ENCODE data around the gene FOXP1.

Gene FOXP1

DNA sequence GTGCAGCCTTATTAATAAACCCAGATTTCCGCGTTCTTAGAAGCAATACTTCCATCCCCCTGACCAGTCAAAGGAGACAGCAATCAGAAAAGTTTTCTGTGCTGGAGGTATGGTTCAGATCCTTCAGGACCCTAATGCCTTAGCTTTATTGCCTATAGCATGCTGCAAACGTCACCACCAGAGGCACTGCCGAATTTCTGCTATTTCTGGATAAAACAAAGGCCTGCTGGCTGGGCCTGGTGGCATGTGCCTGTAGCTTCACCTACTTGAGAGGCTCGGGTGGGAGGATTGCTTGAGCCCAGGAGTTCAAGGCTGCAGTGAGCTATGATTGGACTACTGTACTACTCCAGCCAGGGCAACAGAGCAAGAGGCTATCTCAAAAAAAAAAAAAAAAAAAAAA lies 407.2 kb downstream of the FOXP1 start:
- no peak for TF ChIP-seq POLR2A (IDR thresholded peaks at IDR 0.05; ENCODE audit: low read depth, low read length)
- FAIRE-seq, result no peak
- DNase-seq (ENCODE audit: insufficient read length, low spot score), result no peak

DNA sequence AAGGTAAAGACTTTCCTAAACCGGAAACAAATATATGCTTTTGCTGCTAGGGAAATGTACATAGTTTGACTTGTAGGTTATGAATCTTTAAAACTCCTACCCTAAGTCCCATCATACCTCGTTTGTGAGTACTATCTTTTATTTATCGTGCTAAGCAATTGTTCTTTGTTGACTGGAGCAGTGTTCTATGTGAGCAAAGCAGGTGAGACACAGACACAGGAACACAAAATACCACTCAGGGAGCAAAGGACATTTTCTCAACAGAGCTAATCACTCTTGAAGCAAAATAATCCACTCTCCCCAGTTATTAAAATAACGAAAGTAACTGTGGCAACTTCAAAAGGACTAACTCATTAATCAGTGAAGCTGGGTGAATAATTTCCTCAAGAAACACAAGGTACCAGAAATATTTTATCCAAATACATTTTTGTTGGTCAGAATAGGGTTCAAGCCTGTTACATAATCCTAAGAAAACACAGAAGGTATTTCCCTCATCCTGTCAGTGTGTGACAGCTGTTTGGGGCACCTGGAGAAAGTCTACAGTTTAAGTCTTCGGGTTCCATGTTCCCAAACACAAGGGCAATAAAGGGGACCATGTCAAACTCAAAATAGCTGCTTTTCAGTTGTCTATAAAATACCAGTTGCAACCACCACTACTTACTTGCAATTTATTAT lies 407.7 kb downstream of the FOXP1 start:
- FAIRE-seq (no peak), DNase-seq (ENCODE audit: insufficient read length, low spot score) (no peak)
- TF ChIP-seq POLR2A (IDR thresholded peaks at IDR 0.05; ENCODE audit: low read depth, low read length), result no peak

DNA sequence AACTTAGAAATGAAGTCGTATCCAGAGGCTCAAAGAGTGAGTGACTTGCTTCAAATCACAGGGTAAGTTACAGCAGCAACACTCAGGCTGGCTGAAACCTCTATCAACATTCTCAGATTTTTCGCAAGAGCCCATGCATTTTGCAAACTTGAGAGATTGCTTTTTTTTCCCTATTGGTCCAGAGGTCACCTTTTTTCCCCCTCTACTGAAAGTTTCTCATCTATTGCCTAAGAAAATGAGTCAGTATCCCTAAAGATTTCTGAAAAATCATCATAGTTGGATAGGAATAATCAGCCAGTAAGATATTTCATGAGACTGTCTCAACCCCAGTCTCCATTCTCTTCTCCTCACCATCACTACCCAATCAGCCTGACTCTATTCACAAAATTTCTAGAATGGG lies 410.6 kb downstream of the FOXP1 start:
- FAIRE-seq, result no peak
- no peak for DNase-seq (ENCODE audit: insufficient read length, low spot score)
- TF ChIP-seq POLR2A (IDR thresholded peaks at IDR 0.05; ENCODE audit: low read depth, low read length), result no peak

DNA sequence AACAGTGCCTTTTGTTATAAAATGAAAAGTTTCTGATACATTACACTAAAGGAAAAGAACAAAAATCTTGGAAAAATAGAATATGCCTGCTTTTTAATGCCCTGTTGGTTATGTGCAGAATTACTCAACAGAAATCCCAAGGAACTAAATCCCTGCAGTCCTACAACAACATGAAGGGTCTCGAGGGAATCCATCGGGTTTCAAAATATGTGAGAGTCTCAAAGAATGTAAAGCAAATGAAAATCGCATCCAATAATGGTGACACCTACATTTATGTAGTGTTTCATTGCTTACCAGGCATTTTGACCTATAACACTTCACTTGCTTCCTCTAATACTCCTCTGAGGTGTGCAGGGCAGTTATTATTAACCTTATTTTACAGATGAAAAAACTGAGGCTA lies 411.3 kb downstream of the FOXP1 start:
- TF ChIP-seq POLR2A (IDR thresholded peaks at IDR 0.05; ENCODE audit: low read depth, low read length), result no peak
- DNase-seq (ENCODE audit: insufficient read length, low spot score) (no peak), FAIRE-seq (no peak)

DNA sequence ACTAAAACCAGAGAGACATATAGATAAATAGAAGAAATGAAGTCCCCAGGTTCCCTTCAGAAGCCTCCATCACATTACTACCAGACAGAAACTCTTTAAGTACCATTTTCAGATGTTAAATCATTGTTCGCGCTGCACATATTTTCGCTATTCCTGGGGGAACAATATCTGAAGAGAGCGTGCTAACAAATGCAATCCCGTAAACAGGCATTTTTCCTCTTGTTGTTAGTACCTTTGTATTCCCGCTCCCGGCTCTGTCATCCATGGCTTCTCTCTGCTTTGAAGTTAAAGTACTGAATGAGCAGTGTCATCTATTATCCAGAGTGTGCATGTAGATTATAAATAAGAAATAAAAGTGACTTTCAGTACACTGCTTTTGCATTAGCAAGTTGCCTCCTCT lies 412.3 kb downstream of the FOXP1 start:
- DNase-seq (ENCODE audit: insufficient read length, low spot score), result no peak
- TF ChIP-seq POLR2A (IDR thresholded peaks at IDR 0.05; ENCODE audit: low read depth, low read length), result no peak
- FAIRE-seq, result no peak

DNA sequence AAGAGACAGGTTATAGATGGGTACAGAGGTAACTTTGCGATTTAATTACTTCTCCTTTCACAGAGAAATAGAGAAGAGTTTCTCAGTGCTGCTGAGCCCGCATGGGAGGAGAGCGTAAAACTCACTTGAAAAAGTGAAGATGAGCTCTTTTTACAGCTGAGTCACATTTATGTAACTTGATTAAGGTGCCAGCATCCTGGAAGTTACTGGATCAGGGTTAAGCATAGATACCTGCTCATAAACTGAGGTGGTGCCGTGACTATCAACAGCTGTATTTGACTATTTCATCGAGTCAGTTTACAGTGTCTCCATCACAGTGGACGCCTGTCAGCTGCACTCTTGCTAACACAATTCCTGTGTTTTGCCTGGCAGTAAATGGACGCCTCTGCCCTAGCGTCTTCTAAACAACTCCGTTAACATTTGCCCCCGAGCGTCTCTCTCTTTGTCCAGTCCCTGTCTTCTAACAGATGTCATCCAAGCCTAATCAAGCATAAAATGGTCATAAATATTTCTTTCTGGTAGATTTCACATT lies 414.6 kb downstream of the FOXP1 start:
- no peak for DNase-seq (ENCODE audit: insufficient read length, low spot score)
- no peak for TF ChIP-seq POLR2A (IDR thresholded peaks at IDR 0.05; ENCODE audit: low read depth, low read length)
- FAIRE-seq, result no peak

DNA sequence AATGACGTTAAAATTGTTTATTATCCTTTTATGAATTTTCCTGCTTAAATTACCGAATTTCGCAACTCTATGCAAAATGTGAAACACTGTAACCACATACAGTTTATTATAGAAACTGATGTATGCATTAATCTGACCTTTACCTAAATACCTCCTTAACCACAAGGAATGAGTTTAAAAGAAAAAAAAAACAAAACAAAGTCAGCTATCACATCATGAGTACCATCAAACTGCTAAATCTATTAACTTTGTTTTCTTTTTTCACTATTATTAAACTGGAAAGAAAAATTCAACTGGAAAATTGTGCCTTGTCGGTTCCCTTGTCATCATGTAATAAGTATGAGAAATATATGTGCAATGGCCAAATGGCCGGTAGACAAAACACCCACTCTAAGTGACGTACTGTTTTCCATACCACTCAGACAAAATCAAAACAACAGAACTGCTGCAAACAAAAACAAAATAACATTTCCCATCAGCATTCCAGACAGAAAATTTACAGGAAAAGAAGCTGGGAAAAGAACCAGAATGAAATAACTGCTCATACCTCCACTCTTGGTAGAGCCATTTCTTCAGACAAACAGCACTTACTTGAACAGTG lies 415.3 kb downstream of the FOXP1 start:
- DNase-seq (ENCODE audit: insufficient read length, low spot score), result no peak
- no peak for FAIRE-seq

DNA sequence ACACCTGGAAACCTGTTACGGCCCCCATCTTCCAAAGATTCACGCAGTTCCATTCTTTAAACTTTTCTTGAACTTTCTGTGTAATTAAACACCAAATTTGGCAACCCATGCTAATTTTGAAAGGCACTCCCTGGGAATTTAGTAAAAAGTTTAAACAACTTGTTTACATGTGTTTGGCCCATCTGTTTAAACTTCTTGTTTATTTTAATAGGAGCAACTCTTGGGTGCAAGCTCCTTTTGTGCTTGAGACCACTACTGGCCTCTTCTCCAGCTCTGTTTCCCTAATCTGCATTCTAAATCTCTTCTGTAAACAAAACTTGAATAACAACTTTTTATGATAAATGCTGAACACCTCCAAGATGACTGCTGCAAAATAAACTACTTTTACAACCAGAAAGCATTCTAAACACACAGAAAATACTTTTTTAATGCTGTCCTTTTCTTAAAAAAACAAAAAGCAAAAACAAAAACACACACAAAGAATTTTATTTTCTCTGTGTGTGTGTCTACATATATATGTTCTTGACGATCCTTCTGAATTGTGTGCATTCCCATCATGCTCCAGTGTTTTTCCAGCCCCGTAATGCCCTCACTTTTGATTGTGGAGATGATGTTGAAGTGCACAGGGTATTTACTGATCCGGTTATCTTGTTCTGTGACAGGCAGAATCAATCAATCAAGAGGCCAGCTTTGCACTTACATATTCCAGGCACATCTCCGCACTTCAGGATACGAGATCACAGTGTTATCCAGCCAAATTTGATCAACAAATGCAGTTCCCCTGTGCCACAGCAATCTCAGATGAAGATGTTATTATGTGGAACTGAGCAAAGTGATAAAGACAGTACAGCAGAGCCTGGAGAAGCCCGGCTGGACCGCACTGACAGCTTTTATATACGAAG lies 416.9 kb downstream of the FOXP1 start:
- no peak for TF ChIP-seq POLR2A (IDR thresholded peaks at IDR 0.05; ENCODE audit: low read depth, low read length)
- FAIRE-seq (no peak), DNase-seq (ENCODE audit: insufficient read length, low spot score) (no peak)

More for the DNA sequence above, 415.3 kb downstream of the FOXP1 start:
- TF ChIP-seq POLR2A (IDR thresholded peaks at IDR 0.05; ENCODE audit: low read depth, low read length), result no peak

DNA sequence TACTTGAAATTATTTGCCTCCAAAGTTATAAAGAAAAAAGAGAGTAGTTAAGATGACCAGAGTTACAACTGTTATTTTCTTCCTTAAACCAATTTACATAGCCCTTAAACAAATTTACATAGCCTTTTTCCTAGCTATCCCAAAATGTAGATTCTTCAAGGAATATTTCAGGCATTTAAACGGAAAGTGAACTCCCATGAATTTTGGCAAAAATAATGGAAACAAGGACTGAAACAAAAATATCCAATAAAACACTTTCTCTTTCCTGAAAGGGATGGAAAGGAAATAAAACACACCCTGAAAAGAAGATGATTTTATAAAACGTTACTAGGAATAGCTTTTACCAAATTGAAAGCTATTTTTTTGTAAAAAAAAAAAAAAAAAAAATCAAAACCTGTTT lies 418.6 kb downstream of the FOXP1 start:
- no peak for DNase-seq (ENCODE audit: insufficient read length, low spot score)
- no peak for TF ChIP-seq POLR2A (IDR thresholded peaks at IDR 0.05; ENCODE audit: low read depth, low read length)
- no peak for FAIRE-seq

DNA sequence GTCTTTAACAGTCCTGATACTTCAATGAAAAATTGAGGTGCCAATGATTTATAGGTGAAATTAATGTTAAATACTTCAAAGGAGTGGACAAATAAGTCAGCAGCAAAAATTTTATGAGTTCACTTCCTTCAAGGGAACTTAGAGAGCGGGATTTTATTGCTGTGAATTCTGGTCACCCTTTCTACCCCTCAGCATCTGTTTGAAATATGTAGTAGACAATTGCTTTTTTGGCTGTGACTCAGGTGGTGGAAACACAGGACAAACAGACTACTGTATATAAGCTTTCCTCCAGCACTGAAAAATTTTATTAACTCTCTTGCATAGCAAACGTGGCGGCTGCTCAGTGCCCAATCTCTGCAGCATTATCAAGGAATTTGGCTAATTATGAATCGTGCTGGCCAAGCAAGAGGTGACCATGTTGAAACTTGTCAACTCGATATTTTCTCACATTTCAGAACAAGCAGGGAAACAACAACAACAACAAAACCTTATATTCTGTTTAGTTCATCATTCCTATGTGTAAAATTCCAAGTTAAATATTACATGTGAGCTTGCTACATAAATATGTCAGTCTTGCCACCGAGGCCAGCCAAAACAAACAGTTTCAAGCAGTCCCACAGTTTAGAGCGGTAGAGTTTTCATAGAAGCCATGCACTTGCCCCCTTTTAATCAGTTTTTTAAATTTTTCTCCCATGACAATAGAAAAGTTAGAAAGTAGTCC lies 420.2 kb downstream of the FOXP1 start:
- no peak for TF ChIP-seq POLR2A (IDR thresholded peaks at IDR 0.05; ENCODE audit: low read depth, low read length)
- DNase-seq (ENCODE audit: insufficient read length, low spot score), result no peak
- FAIRE-seq, result no peak

DNA sequence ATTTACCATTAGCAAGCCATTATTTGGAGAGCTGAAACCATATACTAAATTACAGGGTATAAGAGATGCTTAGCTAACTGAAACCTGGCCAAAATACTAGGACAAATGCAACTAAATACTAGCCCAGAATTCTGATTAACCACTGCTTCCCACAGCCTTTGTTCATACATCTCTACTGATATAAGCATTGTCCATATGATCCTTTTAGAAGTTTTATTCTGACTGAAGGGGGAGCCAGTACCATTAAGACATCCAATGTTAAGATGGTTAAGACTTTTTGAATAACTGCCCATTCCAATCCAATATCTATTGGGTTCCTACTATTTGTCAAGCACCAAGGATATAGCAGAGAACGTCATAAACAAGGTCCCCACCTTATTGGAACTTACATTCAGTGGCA lies 421.3 kb downstream of the FOXP1 start:
- DNase-seq (ENCODE audit: insufficient read length, low spot score) (no peak), FAIRE-seq (no peak)
- TF ChIP-seq POLR2A (IDR thresholded peaks at IDR 0.05; ENCODE audit: low read depth, low read length), result no peak

DNA sequence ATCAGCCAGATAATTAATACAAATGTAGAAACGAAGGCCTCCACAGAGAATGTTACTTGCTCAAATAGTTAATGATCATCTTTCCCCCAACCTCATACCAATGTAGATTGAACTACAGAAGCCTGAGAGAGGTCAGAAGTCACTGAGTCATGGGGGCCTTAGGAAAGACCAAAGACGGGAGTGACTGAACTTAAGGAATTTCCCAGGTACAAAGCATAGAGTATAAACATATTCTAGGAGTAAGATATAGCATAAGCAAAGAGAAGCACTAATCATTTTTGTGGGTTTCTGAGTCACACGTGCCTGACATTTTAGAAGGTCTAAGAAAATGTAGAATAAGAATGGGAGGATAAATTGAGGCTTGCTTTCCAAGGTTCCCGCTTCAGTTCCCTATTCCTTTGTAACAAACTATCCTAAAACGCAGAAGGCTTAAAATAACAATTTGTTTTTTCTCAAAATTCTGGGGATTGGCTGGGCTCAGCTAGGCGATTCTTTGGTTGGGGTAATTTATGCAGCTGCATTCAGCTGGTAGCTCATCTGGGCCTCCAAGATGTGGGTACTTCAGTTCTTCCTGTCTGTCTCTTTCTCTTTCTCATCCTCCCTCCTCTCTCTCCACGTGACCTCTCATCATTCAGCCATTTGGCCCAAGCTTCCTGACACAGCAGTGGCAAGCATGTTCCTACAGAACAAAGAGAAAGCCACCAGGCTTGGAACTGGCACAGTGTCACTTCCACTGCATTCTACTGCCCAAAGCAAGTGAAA lies 422.6 kb downstream of the FOXP1 start:
- TF ChIP-seq POLR2A (IDR thresholded peaks at IDR 0.05; ENCODE audit: low read depth, low read length), result no peak
- DNase-seq (ENCODE audit: insufficient read length, low spot score) (no peak), FAIRE-seq (no peak)

DNA sequence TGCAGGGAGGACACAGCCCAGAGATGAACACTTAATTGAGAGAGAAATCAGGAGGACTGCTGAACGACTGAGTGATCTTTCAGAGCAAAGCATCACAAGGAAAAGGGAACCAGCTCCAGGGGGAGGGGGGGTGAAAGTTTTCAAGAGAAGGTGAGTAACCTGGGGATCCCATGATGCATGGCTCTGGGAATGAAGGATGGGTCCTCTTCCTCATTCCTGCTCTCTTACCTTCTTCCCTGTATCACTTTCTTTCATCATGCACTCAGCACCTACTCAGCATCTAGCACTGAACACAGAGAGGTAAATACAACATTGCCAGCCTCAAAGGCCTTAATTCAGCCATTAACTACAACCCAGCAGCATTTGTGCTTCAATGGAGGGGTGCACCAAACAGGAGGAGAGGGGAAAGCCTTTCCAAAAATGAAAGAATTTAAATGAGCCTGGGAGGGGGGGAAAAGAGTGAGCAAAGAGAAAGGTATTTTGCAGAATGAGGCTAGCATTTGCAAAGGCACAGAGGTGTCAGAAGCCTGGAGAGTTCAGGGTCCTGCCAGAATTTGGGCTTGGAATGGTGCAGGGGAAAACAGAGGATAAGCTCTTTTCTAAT lies 427.4 kb downstream of the FOXP1 start:
- DNase-seq (ENCODE audit: insufficient read length, low spot score) (no peak), FAIRE-seq (no peak)
- TF ChIP-seq POLR2A (IDR thresholded peaks at IDR 0.05; ENCODE audit: low read depth, low read length), result no peak
